GM19193 (cell line): Measurements from ENCODE around the gene ANKLE1.

Source experiments
- POLR2A ChIP-seq: IDR thresholded peaks from 4 replicates; pipeline ENCODE4 v1.6.1; 2011; ENCODE audit not compliant: insufficient read depth, insufficient read length; ENCODE audit errors: extremely low read depth

Gene ANKLE1

GRCh38 chr19:17243211-17243829 is 38.4 kb upstream of the ANKLE1 start:
- TF ChIP-seq POLR2A: no peak

GRCh38 chr19:17243830-17244617 is 37.7 kb upstream of the ANKLE1 start:
- TF ChIP-seq POLR2A: no peak

GRCh38 chr19:17244618-17245534 is 36.8 kb upstream of the ANKLE1 start:
- no peak for TF ChIP-seq POLR2A

- peak; percentile 46 for TF ChIP-seq POLR2A
Measured at GRCh38 chr19:17245535-17245984, 36.1 kb upstream of the ANKLE1 start, which contains the start of gene NR2F6. Gene NR2F6 (minus strand): TSS chr19:17245919. CDS start chr19:17245220, 699 bp downstream.

- TF ChIP-seq POLR2A: no peak
Measured at GRCh38 chr19:17246681-17247425, 34.8 kb upstream of the ANKLE1 start.

- no peak for TF ChIP-seq POLR2A
Measured at GRCh38 chr19:17248011-17248776, 33.5 kb upstream of the ANKLE1 start.

- TF ChIP-seq POLR2A: no peak
Measured at GRCh38 chr19:17249887-17250548, 31.7 kb upstream of the ANKLE1 start.

- TF ChIP-seq POLR2A: no peak
Measured at GRCh38 chr19:17254636-17255035, 27.1 kb upstream of the ANKLE1 start.

- no peak for TF ChIP-seq POLR2A
Measured at GRCh38 chr19:17255150-17255621, 26.5 kb upstream of the ANKLE1 start.

GRCh38 chr19:17256130-17256529 is 25.6 kb upstream of the ANKLE1 start:
- no peak for TF ChIP-seq POLR2A

GRCh38 chr19:17259118-17259780 is 22.5 kb upstream of the ANKLE1 start:
- no peak for TF ChIP-seq POLR2A

- no peak for TF ChIP-seq POLR2A
Measured at GRCh38 chr19:17259934-17260333, 21.8 kb upstream of the ANKLE1 start.
